ENCODE results near the gene IZUMO1R. TPM values are rescaled to one million over a fixed set of nuclear protein-coding genes. Genes with fewer than 3 reads are reported as not detected.

The IZUMO1R gene
- total RNA-seq, 1 experiment from 2014 or later: not detected

- ChIA-PET CTCF (interaction anchor here (1.0 to 1.3 kb wide), 4 partner anchors 9 to 412 kb away, joined by 3 to 6 read pairs (median 4); no protein-coding TSS in a partner anchor), POLR2A (no interaction called here)
- H3K4me3 Mint-ChIP-seq: no peak overlapping the region
- H3K27ac Mint-ChIP-seq: no peak overlapping the region
- no peaks in the 10 kb centered on the region for H3K9me3 Mint-ChIP-seq
- no peak for DNase-seq (ENCODE audit: low spot score)
- TF ChIP-seq PRDM15 (CRISPR knock-in tag; IDR thresholded peaks at IDR 0.05): no peak
- TF ChIP-seq ZNF219 (CRISPR knock-in tag; IDR thresholded peaks at IDR 0.05; ENCODE audit: borderline replicate concordance): no peak
- TF ChIP-seq MLX (CRISPR knock-in tag; IDR thresholded peaks at IDR 0.05): no peak
- no peak for TF ChIP-seq MYBL2 (CRISPR knock-in tag; IDR thresholded peaks at IDR 0.05)
- no peak for TF ChIP-seq USF1 (CRISPR knock-in tag; IDR thresholded peaks at IDR 0.05)
- TF ChIP-seq ZNF263 (CRISPR knock-in tag; IDR thresholded peaks at IDR 0.05; ENCODE audit: low read depth): no peak
- TF ChIP-seq ELF4 (CRISPR knock-in tag; IDR thresholded peaks at IDR 0.05; ENCODE audit: low read depth): no peak
- no peak for TF ChIP-seq SP1 (CRISPR knock-in tag; conservative IDR thresholded peaks at IDR 0.05)
- H3K36me3 Mint-ChIP-seq: no peaks in the 10 kb centered on the region
- ATAC-seq: no peak
- H3K4me1 Mint-ChIP-seq: peaks cover 26% of the 10 kb centered on the region
- no peaks in the 10 kb centered on the region; the same call in 1 of the 2 replicates for H3K27me3 Mint-ChIP-seq (ENCODE audit: low read depth)
Measured at GRCh38 chr11:94307101-94307791, 2.9 kb downstream of the IZUMO1R start.

- no peaks in the 10 kb centered on the region for H3K36me3 Mint-ChIP-seq
- H3K27me3 Mint-ChIP-seq (ENCODE audit: low read depth): no peaks in the 10 kb centered on the region; the same call in 1 of the 2 replicates
- DNase-seq (ENCODE audit: low spot score) (no peak), ATAC-seq (no peak)
- CTCF ChIA-PET: interaction anchor here (1.0 to 1.3 kb wide), 4 partner anchors 10 to 413 kb away, joined by 3 to 6 read pairs (median 4); no protein-coding TSS in a partner anchor
- TF ChIP-seq E2F4 (CRISPR knock-in tag; IDR thresholded peaks at IDR 0.05; ENCODE audit: borderline replicate concordance, low read depth): no peak
- TF ChIP-seq SP1 (CRISPR knock-in tag; conservative IDR thresholded peaks at IDR 0.05): no peak
- TF ChIP-seq GABPB1 (CRISPR knock-in tag; IDR thresholded peaks at IDR 0.05): no peak
- no peak for TF ChIP-seq AR (CRISPR knock-in tag; IDR thresholded peaks at IDR 0.05)
- no peak for TF ChIP-seq ELF4 (CRISPR knock-in tag; IDR thresholded peaks at IDR 0.05; ENCODE audit: low read depth)
- TF ChIP-seq PREB (CRISPR knock-in tag; IDR thresholded peaks at IDR 0.05; ENCODE audit: borderline replicate concordance): no peak
- peaks cover 18% of the 10 kb centered on the region for H3K4me1 Mint-ChIP-seq
- H3K9me3 Mint-ChIP-seq: no peaks in the 10 kb centered on the region
- no peak overlapping the region for H3K27ac Mint-ChIP-seq
- H3K4me3 Mint-ChIP-seq: no peak overlapping the region
- POLR2A ChIA-PET: no interaction called here
Measured at GRCh38 chr11:94308024-94308423, 3.6 kb downstream of the IZUMO1R start.
